Breast epithelium (tissue), 3 donors: ENCODE data around the gene CCDC39.

Source experiments
- CTCF ChIP-seq, 3 donors: fragments of 450-650 bp; IDR thresholded peaks; one replicate each; pipeline ENCODE4 v1.5.1; 2016 to 2017; ENCODE audit warnings: antibody characterized with exemption in 3 of 3, mild to moderate bottlenecking in 3 of 3, moderate library complexity in 3 of 3
- POLR2AphosphoS5 ChIP-seq, 3 donors: sonication (generic); formaldehyde crosslinking; IDR thresholded peaks; one replicate each; pipeline ENCODE4 v1.6.1; 2017; ENCODE audit warnings: antibody characterized with exemption in 3 of 3

DNA sequence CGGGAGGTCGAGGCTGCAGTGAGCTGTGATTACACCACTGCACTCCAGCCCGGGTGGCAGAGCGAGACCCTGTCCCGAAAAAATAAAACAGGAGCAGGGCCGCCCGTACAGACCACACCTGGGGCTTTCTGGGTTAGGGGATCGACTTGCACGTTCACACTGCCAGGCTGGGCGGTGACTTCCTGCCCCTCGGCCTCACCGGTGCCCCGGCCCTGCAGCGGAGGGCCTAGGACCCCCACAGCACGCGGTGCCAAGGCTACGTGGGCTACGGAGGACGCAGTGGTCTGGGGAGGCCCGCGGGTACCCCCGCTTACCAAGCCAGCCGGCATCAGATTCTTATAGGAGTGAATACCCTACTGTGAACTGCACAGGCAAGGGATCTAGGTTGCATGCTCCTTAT is 88.9 kb downstream of the CCDC39 start:
- TF ChIP-seq CTCF (IDR thresholded peaks at IDR 0.05): no peak
- TF ChIP-seq POLR2AphosphoS5 (IDR thresholded peaks at IDR 0.05): no peak
